Measurements from ENCODE around the gene HAUS8. TPM values are rescaled to one million over a fixed set of nuclear protein-coding genes. Genes with fewer than 3 reads are reported as not detected.
"Not testable (repeated sequence)": the region's sequence is repeated elsewhere in the genome, so short reads cannot be mapped to it uniquely, and the experiment has no call there.

Gene HAUS8
- total RNA-seq, 1 experiment from 2014 or later = 30.6 TPM

DNA sequence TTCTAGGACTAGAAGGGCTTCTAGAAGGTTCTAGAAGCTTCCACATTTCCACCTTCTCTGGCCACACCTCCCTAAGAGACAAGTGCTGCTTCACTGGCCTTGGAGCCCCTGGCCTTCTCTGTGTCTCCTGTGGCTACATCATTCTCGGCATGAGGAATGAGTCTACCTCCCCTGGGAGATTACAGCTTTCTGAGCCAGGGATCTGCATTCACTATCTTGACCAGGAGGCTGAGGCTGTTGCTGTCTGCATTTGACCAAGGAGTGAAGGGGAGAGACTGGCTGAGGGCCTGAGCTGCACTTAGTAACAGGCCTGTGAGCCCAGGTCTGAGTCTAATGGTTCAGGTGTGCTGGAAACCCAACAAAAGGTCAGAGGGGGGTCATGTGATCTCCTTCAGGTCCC is 53.9 kb downstream of the HAUS8 start:
- Mint-ChIP-seq H3K27me3 (ENCODE audit: insufficient read depth, unreplicated experiment) (peaks cover 5% of the 10 kb centered on the region), H3K27ac (ENCODE audit: unreplicated experiment) (no peak overlapping the region), H3K4me1 (ENCODE audit: low read depth, unreplicated experiment) (peaks cover 7% of the 10 kb centered on the region), H3K9me3 (ENCODE audit: unreplicated experiment) (peaks cover 7% of the 10 kb centered on the region), H3K36me3 (ENCODE audit: insufficient read depth, unreplicated experiment) (peaks cover 4% of the 10 kb centered on the region), H3K4me3 (ENCODE audit: unreplicated experiment) (no peak overlapping the region)
- H3K4me3 ChIP-seq (ENCODE audit: low read depth, low read length) = no peak overlapping the region
- BruUV-seq (replicated peaks) = no TSS peak
- DNase-seq = no peak
- CTCF ChIA-PET = no interaction called here
- peaks cover 10% of the 10 kb centered on the region; the same call in 1 of the 2 replicates for H3K4me1 ChIP-seq
- no peaks in the 10 kb centered on the region for H3K36me3 ChIP-seq (ENCODE audit: control insufficient read depth, insufficient read depth, low read length)
- H3K27me3 ChIP-seq (replicated peaks; ENCODE audit: control insufficient read depth, insufficient read depth, low read length) = no peaks in the 10 kb centered on the region
- no peaks in the 10 kb centered on the region for H3K9me3 ChIP-seq
- POLR2A ChIA-PET = no interaction called here
- TF ChIP-seq, protein P1, sequence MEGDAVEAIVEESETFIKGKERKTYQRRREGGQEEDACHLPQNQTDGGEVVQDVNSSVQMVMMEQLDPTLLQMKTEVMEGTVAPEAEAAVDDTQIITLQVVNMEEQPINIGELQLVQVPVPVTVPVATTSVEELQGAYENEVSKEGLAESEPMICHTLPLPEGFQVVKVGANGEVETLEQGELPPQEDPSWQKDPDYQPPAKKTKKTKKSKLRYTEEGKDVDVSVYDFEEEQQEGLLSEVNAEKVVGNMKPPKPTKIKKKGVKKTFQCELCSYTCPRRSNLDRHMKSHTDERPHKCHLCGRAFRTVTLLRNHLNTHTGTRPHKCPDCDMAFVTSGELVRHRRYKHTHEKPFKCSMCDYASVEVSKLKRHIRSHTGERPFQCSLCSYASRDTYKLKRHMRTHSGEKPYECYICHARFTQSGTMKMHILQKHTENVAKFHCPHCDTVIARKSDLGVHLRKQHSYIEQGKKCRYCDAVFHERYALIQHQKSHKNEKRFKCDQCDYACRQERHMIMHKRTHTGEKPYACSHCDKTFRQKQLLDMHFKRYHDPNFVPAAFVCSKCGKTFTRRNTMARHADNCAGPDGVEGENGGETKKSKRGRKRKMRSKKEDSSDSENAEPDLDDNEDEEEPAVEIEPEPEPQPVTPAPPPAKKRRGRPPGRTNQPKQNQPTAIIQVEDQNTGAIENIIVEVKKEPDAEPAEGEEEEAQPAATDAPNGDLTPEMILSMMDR (IDR thresholded peaks at IDR 0.05; ENCODE audit: insufficient read depth in 1 of 2, low read depth in 1 of 2, low read length in 1 of 2, severe bottlenecking in 1 of 2, unreplicated experiment in 1 of 2) = no peak
- intact Hi-C loops (cut with micrococcal nuclease; ENCODE audit: unreplicated experiment) = no loop called here

DNA sequence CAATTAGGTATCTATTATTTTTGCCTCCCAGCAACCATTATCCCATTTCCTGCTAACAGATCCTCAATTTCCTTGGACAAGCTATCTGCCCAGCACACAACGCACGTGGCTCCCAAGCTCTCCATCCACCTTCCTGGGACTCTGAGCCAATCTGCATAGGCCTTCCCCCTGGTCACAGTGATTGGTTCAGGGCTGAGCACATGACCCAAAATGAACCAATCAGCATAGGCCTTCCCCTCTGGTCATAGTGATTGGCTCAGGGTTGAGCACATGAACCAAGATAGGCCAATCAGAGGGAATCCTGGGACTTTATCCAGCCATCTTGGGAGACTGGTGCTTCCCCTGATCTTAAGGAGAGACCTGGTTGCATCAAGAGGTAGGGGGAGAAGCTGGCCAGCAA is 54.4 kb downstream of the HAUS8 start:
- Histone ChIP-seq H3K4me1 (peaks cover 10% of the 10 kb centered on the region; the same call in 1 of the 2 replicates), H3K36me3 (ENCODE audit: control insufficient read depth, insufficient read depth, low read length) (no peaks in the 10 kb centered on the region), H3K9me3 (no peaks in the 10 kb centered on the region), H3K4me3 (ENCODE audit: low read depth, low read length) (no peak overlapping the region), H3K27me3 (replicated peaks; ENCODE audit: control insufficient read depth, insufficient read depth, low read length) (no peaks in the 10 kb centered on the region)
- CTCF ChIA-PET = no interaction called here
- BruUV-seq (replicated peaks) = no TSS peak
- intact Hi-C loops (cut with micrococcal nuclease; ENCODE audit: unreplicated experiment) = no loop called here
- Mint-ChIP-seq H3K4me3 (ENCODE audit: unreplicated experiment) (no peak overlapping the region), H3K36me3 (ENCODE audit: insufficient read depth, unreplicated experiment) (peaks cover 4% of the 10 kb centered on the region), H3K4me1 (ENCODE audit: low read depth, unreplicated experiment) (peaks cover 1% of the 10 kb centered on the region), H3K27me3 (ENCODE audit: insufficient read depth, unreplicated experiment) (peaks cover 1% of the 10 kb centered on the region), H3K9me3 (ENCODE audit: unreplicated experiment) (peaks cover 9% of the 10 kb centered on the region), H3K27ac (ENCODE audit: unreplicated experiment) (no peak overlapping the region)
- no peak for DNase-seq
- POLR2A ChIA-PET = no interaction called here
- TF ChIP-seq, protein P1 (IDR thresholded peaks at IDR 0.05; ENCODE audit: insufficient read depth in 1 of 2, low read depth in 1 of 2, low read length in 1 of 2, severe bottlenecking in 1 of 2, unreplicated experiment in 1 of 2) = no peak

DNA sequence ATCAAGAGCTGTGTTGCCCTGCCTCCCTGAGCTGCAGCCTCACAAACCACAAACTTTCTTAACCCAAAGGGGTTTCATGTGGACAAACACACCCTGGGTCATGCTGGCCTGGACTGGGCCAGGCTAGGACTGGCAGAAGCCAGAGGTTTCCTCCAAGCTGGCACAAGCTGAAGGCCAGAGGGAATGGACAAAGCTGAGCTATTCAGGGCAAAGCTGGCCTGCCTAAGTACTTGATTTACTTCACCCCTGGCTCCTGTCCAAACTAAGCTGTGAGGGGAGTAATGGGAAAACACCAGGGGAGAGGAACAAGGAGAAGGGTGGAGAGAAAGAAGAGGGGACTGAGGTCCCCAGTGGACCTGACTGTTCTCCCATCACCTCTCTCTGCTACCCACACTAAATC is 54.9 kb downstream of the HAUS8 start:
- Histone ChIP-seq H3K4me3 (ENCODE audit: low read depth, low read length) (no peak overlapping the region), H3K36me3 (ENCODE audit: control insufficient read depth, insufficient read depth, low read length) (no peaks in the 10 kb centered on the region), H3K4me1 (peaks cover 10% of the 10 kb centered on the region; the same call in 1 of the 2 replicates), H3K27me3 (replicated peaks; ENCODE audit: control insufficient read depth, insufficient read depth, low read length) (no peaks in the 10 kb centered on the region), H3K9me3 (no peaks in the 10 kb centered on the region)
- DNase-seq = no peak
- no TSS peak for BruUV-seq (replicated peaks)
- ChIA-PET POLR2A (no interaction called here), CTCF (no interaction called here)
- TF ChIP-seq, protein P1 (IDR thresholded peaks at IDR 0.05; ENCODE audit: insufficient read depth in 1 of 2, low read depth in 1 of 2, low read length in 1 of 2, severe bottlenecking in 1 of 2, unreplicated experiment in 1 of 2) = no peak
- Mint-ChIP-seq H3K27me3 (ENCODE audit: insufficient read depth, unreplicated experiment) (no peaks in the 10 kb centered on the region), H3K27ac (ENCODE audit: unreplicated experiment) (no peak overlapping the region), H3K4me1 (ENCODE audit: low read depth, unreplicated experiment) (no peaks in the 10 kb centered on the region), H3K9me3 (ENCODE audit: unreplicated experiment) (peaks cover 9% of the 10 kb centered on the region), H3K4me3 (ENCODE audit: unreplicated experiment) (no peak overlapping the region), H3K36me3 (ENCODE audit: insufficient read depth, unreplicated experiment) (peaks cover 4% of the 10 kb centered on the region)
- intact Hi-C loops (cut with micrococcal nuclease; ENCODE audit: unreplicated experiment) = no loop called here

DNA sequence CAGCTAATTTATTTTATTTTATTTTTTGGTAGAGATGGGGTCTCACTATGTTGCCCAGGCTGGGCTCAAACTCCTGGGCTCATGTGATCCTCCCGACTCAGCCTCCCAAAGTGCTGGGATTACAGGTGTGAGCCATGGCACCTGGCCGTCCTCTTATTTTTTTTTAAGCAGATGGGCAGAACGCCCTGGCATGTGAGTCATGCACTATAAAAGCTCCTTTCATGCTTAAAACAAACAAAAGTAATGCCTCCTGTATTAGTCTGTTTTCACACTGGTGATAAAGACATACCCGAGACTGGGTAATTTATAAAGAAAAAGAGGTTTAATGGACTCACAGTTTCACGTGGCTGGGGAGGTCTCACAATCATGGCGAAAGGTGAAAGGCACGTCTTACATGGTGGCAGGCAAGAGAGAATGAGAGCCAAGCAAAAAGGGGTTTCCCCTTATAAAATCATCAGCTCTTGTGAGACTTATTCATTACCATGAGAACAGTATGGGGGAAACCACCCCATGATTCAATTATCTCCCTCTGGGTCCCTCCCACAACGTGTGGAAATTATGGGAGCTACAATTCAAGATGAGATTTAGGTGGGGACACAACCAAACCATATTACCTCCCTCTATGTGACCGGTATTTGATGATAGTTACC is 60.9 kb downstream of the HAUS8 start:
- H3K27ac Mint-ChIP-seq (ENCODE audit: unreplicated experiment); H3K36me3 Mint-ChIP-seq (ENCODE audit: insufficient read depth, unreplicated experiment); H3K4me3 ChIP-seq (ENCODE audit: low read depth, low read length); H3K4me1 ChIP-seq; H3K27me3 Mint-ChIP-seq (ENCODE audit: insufficient read depth, unreplicated experiment); H3K4me3 Mint-ChIP-seq (ENCODE audit: unreplicated experiment); H3K9me3 Mint-ChIP-seq (ENCODE audit: unreplicated experiment); H3K4me1 Mint-ChIP-seq (ENCODE audit: low read depth, unreplicated experiment); CTCF ChIA-PET; BruUV-seq (replicated peaks); H3K27me3 ChIP-seq (replicated peaks; ENCODE audit: control insufficient read depth, insufficient read depth, low read length); DNase-seq; POLR2A ChIA-PET; H3K9me3 ChIP-seq; H3K36me3 ChIP-seq (ENCODE audit: control insufficient read depth, insufficient read depth, low read length); intact Hi-C loops (cut with micrococcal nuclease; ENCODE audit: unreplicated experiment): not testable (repeated sequence)
